Lower lobe of right lung (tissue), 2 donors: Measurements from ENCODE around the gene PRICKLE4. TPM values are rescaled to one million over a fixed set of nuclear protein-coding genes. Genes with fewer than 3 reads are reported as not detected.

Experiments used
- ATAC-seq, 2 donors: fragments of 200-7000 bp; cut with Tn5 transposase; one replicate each; pipeline ENCODE4 v1.9.1; 2020 to 2022; ENCODE audit warnings: mild to moderate bottlenecking in 2 of 2, moderate library complexity in 2 of 2
- DNase-seq: peaks from one replicate; pipeline ENCODE4 v3.0.0-alpha.2; 2020
- H3K27ac ChIP-seq: fragments of 200-600 bp; one replicate; pipeline ENCODE4 v1.8.0; 2022
- H3K27me3 ChIP-seq: fragments of 200-600 bp; one replicate; pipeline ENCODE4 v1.8.0; 2022; ENCODE audit warnings: low read depth
- H3K36me3 ChIP-seq: fragments of 200-600 bp; one replicate; pipeline ENCODE4 v1.8.0; 2022; ENCODE audit warnings: mild to moderate bottlenecking
- H3K4me1 ChIP-seq: fragments of 200-600 bp; one replicate; pipeline ENCODE4 v1.8.0; 2022
- H3K4me3 ChIP-seq: fragments of 200-600 bp; one replicate; pipeline ENCODE4 v1.8.0; 2022; ENCODE audit warnings: mild to moderate bottlenecking
- H3K9me3 ChIP-seq: fragments of 200-600 bp; one replicate; pipeline ENCODE4 v1.8.0; 2022
- intact Hi-C: fragments of 100-400 bp; cut with DNase I; formaldehyde crosslinking; loops from one replicate; pipeline ENCODE4 v1.11.0; 2022
- total RNA-seq: library from RNA; stranded (reverse); fragmentation: NEBNext Ultra II Directional; extraction: Animal tissue kit (Norgen Biotek cat#: 25700); gene quantifications from one replicate; pipeline ENCODE4 v1.2.1, GENCODE V29; 2021
- TF ChIP-seq, protein P1 (sequence below): fragments of 200-600 bp; IDR thresholded peaks from one replicate; pipeline ENCODE4 v1.8.0; 2022; ENCODE audit warnings: antibody characterized with exemption, mild to moderate bottlenecking
- donor health status: DM: no; HTN: yes; CAD: no; lungs with severe emphysema.

The PRICKLE4 gene
- total RNA-seq, 1 donor from 2014 or later = 12.1 TPM

GRCh38 chr6:41748542-41748941, 32.0 kb upstream of the PRICKLE4 start:
- Histone ChIP-seq H3K36me3 (no peaks in the 10 kb centered on the region), H3K4me3 (no peak overlapping the region), H3K27ac (peak overlapping the region; percentile 67), H3K9me3 (no peaks in the 10 kb centered on the region), H3K27me3 (no peaks in the 10 kb centered on the region), H3K4me1 (peaks cover 13% of the 10 kb centered on the region)
- peak; percentile 50 to 51 for ATAC-seq
- intact Hi-C loops = no loop called here
- TF ChIP-seq, protein P1, sequence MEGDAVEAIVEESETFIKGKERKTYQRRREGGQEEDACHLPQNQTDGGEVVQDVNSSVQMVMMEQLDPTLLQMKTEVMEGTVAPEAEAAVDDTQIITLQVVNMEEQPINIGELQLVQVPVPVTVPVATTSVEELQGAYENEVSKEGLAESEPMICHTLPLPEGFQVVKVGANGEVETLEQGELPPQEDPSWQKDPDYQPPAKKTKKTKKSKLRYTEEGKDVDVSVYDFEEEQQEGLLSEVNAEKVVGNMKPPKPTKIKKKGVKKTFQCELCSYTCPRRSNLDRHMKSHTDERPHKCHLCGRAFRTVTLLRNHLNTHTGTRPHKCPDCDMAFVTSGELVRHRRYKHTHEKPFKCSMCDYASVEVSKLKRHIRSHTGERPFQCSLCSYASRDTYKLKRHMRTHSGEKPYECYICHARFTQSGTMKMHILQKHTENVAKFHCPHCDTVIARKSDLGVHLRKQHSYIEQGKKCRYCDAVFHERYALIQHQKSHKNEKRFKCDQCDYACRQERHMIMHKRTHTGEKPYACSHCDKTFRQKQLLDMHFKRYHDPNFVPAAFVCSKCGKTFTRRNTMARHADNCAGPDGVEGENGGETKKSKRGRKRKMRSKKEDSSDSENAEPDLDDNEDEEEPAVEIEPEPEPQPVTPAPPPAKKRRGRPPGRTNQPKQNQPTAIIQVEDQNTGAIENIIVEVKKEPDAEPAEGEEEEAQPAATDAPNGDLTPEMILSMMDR = no peak
- no peak for DNase-seq

DNA sequence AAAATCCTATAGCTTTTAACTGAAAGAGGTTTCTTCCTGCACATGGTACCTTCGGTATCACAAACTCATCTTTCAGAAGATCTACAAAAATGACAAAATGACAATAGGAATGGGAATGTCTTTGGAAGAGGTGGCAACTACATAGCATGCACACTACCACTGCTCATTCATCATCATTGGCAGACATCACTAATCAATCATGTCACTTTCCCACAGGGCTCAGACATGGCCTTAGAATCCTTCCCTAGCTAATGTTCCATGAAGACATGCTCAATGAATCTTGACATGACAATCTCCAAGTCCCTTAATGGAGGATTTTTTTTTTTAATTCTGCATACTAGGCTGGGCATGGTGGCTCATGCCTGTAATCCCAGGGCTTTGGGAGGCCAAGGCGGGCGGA, 30.2 kb upstream of the PRICKLE4 start:
- intact Hi-C loops = no loop called here
- peaks cover 13% of the 10 kb centered on the region for H3K4me1 ChIP-seq
- no peaks in the 10 kb centered on the region for H3K27me3 ChIP-seq
- H3K27ac ChIP-seq = no peak overlapping the region
- no peaks in the 10 kb centered on the region for H3K9me3 ChIP-seq
- H3K4me3 ChIP-seq = no peak overlapping the region
- no peak for DNase-seq
- H3K36me3 ChIP-seq = no peaks in the 10 kb centered on the region
- TF ChIP-seq, protein P1 = no peak
- no peak for ATAC-seq

- Histone ChIP-seq H3K27ac (no peak overlapping the region), H3K9me3 (no peaks in the 10 kb centered on the region), H3K36me3 (no peaks in the 10 kb centered on the region), H3K4me3 (no peak overlapping the region), H3K27me3 (no peaks in the 10 kb centered on the region), H3K4me1 (no peaks in the 10 kb centered on the region)
- DNase-seq (peak; percentile 3), ATAC-seq (no peak)
- TF ChIP-seq, protein P1 = no peak
- intact Hi-C loops = no loop called here
Observed at GRCh38 chr6:41755895-41756294, 24.7 kb upstream of the PRICKLE4 start.

- no peaks in the 10 kb centered on the region for H3K36me3 ChIP-seq
- H3K9me3 ChIP-seq = no peaks in the 10 kb centered on the region
- no peaks in the 10 kb centered on the region for H3K4me1 ChIP-seq
- TF ChIP-seq, protein P1 = no peak
- peak; percentile 42 for DNase-seq
- H3K27me3 ChIP-seq = no peaks in the 10 kb centered on the region
- peak in 1 of 2 donors; percentile 54 for ATAC-seq
- no peak overlapping the region for H3K27ac ChIP-seq
- intact Hi-C loops = no loop called here
- no peak overlapping the region for H3K4me3 ChIP-seq
Observed at GRCh38 chr6:41756354-41756753, 24.2 kb upstream of the PRICKLE4 start.

DNA sequence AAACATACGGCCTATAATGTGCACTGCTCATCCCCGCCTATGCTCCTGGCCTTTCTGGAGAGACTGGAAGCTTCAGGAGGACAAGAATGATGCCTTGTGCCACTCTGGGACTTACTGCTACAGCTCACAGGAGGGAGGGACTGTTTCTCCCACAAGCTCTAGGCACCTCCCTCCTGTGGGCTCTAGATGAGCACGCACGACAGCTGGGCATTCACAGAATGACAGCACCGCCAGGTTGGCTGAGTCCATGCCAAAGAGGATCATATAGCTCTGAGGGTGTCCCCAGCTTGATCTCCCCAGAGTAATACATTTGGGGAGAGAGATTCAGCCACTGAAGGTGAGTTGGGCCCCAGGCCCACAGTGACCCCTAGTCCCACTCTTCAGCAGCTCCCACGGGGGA, 23.3 kb upstream of the PRICKLE4 start:
- Histone ChIP-seq H3K27me3 (no peaks in the 10 kb centered on the region), H3K27ac (no peak overlapping the region), H3K9me3 (no peaks in the 10 kb centered on the region), H3K36me3 (no peaks in the 10 kb centered on the region), H3K4me1 (no peaks in the 10 kb centered on the region), H3K4me3 (no peak overlapping the region)
- DNase-seq = peak; percentile 12
- TF ChIP-seq, protein P1 = no peak
- ATAC-seq = no peak
- intact Hi-C loops = no loop called here
